T-helper 1 cell treated with Interleukin-12 subunit alpha and Interleukin-12 subunit beta and Interleukin-4 antibody, amounts not matched to agents 30 μg/mL and 1 μg/mL, for 36 hours (primary cell): ENCODE results near the gene AAK1.

Experiments
- H3K27ac Mint-ChIP-seq: one replicate; pipeline ENCODE4 v1.8.0; 2021; ENCODE audit warnings: mild to moderate bottlenecking, mixed read lengths
- H3K27me3 Mint-ChIP-seq: one replicate; pipeline ENCODE4 v1.8.0; 2021; ENCODE audit warnings: low read depth, mixed read lengths
- H3K36me3 Mint-ChIP-seq: one replicate; pipeline ENCODE4 v1.8.0; 2021; ENCODE audit warnings: low read depth, mixed read lengths
- H3K4me1 Mint-ChIP-seq: one replicate; pipeline ENCODE4 v1.8.0; 2021; ENCODE audit warnings: low read depth, mixed read lengths
- H3K4me3 Mint-ChIP-seq: one replicate; pipeline ENCODE4 v1.8.0; 2021; ENCODE audit warnings: mild to moderate bottlenecking, moderate library complexity, mixed read lengths
- H3K9me3 Mint-ChIP-seq: one replicate; pipeline ENCODE4 v1.8.0; 2021; ENCODE audit warnings: mixed read lengths

AAK1 gene

DNA sequence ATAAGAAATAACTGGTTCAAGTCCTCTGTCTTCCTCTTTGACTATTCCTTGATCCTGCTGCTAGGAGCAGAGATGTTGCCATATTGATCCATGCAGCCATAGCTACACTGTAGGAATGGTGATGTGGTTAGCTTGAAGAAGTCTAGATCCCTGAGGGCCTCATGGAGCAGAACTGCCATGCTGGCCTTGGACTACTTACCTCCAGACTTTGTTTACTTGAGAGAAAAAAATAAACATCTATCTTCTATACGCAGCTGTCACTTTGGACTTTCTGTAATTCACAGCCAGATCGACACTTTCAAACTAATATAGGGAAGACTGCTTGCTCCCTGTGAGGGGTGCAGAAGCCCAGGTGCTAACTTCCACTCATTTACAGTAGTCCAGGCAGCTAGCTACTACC, 121.8 kb downstream of the AAK1 start:
- Mint-ChIP-seq H3K27ac (no peak overlapping the region), H3K36me3 (peaks cover 60% of the 10 kb centered on the region), H3K27me3 (no peaks in the 10 kb centered on the region), H3K4me1 (peaks cover 7% of the 10 kb centered on the region), H3K9me3 (no peaks in the 10 kb centered on the region), H3K4me3 (no peak overlapping the region)

DNA sequence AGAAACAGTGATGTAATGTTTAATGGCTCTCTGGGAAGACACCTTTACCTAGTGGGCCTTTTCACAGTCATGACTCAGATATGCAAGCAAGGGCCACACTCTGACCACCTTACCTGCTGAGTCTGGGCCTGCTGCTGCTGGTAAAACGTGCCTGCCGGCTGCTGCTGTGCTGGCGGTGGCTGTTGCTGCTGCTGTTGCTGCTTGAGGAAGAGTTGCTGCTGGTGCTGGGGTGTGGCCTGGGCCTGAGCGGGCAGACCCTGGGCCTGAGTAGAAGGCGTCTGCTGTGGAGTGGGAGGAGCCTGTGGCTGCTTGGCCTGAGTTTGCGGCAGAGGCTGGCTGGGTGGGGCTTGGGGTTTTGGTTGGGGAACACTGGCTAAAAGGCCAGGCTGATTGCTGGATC, 124.7 kb downstream of the AAK1 start:
- Mint-ChIP-seq H3K9me3 (no peaks in the 10 kb centered on the region), H3K4me3 (no peak overlapping the region), H3K27me3 (no peaks in the 10 kb centered on the region), H3K36me3 (peaks cover 48% of the 10 kb centered on the region), H3K27ac (no peak overlapping the region), H3K4me1 (peaks cover 7% of the 10 kb centered on the region)

DNA sequence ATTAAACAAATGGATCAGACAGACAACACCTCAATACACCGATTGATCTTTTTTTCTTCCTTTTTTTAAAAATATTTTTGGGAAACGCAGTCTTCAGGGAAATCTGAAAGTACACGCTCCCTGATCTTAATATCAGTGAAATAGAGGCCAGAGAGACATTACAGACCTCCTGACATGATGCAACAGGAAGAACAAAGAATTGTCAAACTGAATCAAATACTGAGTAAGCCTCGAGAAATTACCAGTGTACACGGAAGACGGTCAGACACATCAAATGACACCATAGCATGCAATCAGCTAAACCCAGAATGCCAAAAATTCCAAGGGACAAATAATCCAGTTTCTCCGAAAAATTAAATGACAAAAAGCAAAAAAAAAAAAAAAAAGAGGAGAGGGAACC, 126.1 kb downstream of the AAK1 start:
- Mint-ChIP-seq H3K4me3 (no peak overlapping the region), H3K4me1 (peaks cover 7% of the 10 kb centered on the region), H3K36me3 (peaks cover 48% of the 10 kb centered on the region), H3K27me3 (no peaks in the 10 kb centered on the region), H3K27ac (no peak overlapping the region), H3K9me3 (no peaks in the 10 kb centered on the region)

DNA sequence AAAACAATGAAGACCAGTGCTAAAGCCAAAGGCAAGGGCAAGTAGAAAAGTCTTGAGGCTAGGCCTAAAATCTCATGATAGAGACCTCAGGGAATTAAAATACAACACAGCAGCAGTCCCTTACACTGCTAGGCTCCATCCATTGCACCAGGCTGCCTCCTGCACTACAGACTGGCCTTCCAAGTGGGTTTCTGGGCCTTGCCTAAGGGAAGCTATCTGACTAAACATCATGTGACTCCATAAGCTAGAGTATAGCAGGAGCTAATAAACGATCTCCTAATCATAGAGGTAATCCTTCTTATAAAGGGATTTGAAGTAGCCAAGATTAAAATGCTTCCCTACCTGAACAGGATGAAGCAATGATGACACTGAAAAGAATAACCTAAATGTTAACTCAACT, 128.7 kb downstream of the AAK1 start:
- peaks cover 57% of the 10 kb centered on the region for H3K36me3 Mint-ChIP-seq
- no peak overlapping the region for H3K27ac Mint-ChIP-seq
- peaks cover 6% of the 10 kb centered on the region for H3K9me3 Mint-ChIP-seq
- no peak overlapping the region for H3K4me3 Mint-ChIP-seq
- no peaks in the 10 kb centered on the region for H3K27me3 Mint-ChIP-seq
- peaks cover 5% of the 10 kb centered on the region for H3K4me1 Mint-ChIP-seq

DNA sequence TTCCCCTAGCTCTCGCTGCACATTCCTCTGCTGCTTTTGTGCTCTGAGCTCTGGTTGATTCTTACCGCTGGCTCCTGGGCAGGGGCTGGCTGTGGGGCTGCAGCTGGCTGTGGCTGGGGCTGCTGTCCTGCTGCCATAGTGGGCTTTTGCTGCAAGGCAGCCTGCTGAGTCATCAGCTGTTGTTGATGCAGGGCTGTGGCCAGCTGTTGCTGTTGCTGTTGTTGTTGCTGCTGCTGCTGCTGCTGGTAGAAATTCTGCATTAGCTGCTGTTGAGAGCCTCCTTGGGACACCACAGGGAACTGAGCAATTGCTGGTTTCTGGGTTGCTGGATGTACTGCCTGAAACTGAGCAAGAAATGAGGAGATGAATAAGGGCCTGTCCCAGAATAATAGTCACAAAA, 129.1 kb downstream of the AAK1 start:
- Mint-ChIP-seq H3K27me3 (no peaks in the 10 kb centered on the region), H3K4me1 (peaks cover 5% of the 10 kb centered on the region), H3K27ac (no peak overlapping the region), H3K9me3 (peaks cover 6% of the 10 kb centered on the region), H3K36me3 (peaks cover 58% of the 10 kb centered on the region), H3K4me3 (no peak overlapping the region)

DNA sequence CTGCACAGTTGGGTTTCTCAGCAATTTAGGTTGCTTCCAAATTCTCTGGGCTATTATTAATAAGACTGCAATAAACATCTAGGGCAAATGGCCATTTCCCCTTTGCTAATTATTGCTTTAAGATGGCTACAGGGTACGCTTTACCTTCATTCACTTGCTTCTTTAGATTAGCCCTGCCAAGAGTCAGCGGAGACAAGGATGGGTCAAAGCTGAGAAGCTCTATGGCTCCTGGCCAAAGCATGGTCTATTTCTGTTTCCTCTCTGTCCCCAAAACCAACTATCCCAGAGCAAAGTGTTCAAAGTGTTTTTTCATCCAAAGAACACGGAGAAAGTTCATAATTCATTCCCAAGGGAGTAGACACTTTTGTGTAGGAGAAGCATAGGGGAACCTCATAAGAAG, 131.1 kb downstream of the AAK1 start:
- H3K36me3 Mint-ChIP-seq, result peaks cover 65% of the 10 kb centered on the region

DNA sequence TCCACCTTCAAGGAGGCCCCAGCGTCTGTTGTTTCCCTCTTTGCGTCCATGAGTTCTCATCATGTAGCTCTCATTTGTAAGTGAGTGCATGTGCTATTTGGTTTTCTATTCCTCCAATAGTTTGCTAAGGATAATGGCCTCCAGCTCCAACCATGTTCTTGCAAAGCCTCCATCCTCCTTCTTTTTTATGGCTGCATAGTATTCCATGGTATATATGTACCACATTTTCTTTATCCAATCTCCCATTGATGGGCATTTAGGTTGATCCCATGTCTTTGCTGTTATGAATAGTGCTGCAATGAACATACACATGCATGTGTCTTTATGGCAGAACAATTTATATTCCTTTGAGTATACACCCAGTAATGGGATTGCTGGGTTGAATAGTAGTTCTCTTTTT, 133.3 kb downstream of the AAK1 start:
- Mint-ChIP-seq H3K9me3 (peaks cover 6% of the 10 kb centered on the region), H3K27me3 (no peaks in the 10 kb centered on the region), H3K27ac (no peak overlapping the region), H3K36me3 (peaks cover 72% of the 10 kb centered on the region), H3K4me1 (peaks cover 12% of the 10 kb centered on the region), H3K4me3 (no peak overlapping the region)

More for the DNA sequence above, 131.1 kb downstream of the AAK1 start:
- Mint-ChIP-seq H3K27me3 (no peaks in the 10 kb centered on the region), H3K9me3 (peaks cover 6% of the 10 kb centered on the region), H3K27ac (no peak overlapping the region), H3K4me1 (peaks cover 11% of the 10 kb centered on the region), H3K4me3 (no peak overlapping the region)

DNA sequence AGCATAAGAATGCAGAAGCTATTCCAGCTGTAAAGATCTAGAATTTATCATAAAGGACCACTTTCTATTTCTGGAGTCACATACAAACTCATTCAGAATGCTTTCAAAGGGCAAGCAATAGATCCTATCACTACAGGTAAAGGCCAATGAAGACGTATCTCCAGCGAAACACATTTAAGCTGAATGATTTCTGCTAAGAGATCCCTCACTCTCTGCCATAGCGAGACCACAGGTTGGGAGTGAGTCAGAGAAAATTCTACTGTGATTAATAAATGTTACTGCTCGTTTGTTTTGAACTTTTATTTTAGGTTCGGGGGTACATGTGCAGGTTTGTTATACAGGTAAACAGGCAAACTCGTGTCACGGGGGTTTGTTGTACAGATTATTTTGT, 133.8 kb downstream of the AAK1 start:
- no peak overlapping the region for H3K4me3 Mint-ChIP-seq
- H3K27ac Mint-ChIP-seq, result no peak overlapping the region
- peaks cover 73% of the 10 kb centered on the region for H3K36me3 Mint-ChIP-seq
- H3K4me1 Mint-ChIP-seq, result peaks cover 12% of the 10 kb centered on the region
- peaks cover 6% of the 10 kb centered on the region for H3K9me3 Mint-ChIP-seq
- no peaks in the 10 kb centered on the region for H3K27me3 Mint-ChIP-seq

DNA sequence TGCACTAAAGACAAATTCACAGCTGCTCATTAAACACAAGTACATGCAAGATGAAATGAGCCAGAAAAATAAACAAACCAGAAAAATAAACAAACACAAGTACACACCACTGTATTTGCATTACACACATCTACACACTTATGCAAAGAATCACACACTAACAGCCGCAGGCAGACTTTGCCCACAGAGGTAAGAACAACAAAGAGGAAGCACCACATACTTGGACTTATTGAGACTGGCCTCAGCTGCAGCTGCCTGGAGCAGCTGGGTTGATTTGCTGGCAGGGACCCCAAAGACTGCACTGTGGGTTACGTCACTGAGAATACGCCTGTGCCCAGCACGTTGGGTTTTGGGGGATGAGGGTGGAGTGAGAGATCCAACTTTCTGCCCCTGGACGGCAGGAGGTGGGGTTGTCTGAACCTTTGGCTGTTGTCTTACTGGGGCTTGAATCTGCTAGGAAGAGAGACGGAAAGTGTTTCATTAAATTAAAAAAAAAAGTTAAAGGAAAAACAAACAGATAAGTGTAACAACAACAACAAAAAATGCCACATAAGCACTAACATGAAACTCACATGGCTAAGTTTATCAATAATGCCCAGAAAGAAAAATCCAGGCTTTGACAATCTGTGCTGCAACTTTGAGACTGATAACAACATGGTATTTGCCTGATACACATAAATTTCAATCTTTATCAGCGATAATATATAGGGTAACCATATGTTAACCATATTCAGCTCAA, 134.4 kb downstream of the AAK1 start:
- Mint-ChIP-seq H3K36me3 (peaks cover 68% of the 10 kb centered on the region), H3K27ac (no peak overlapping the region), H3K4me1 (peaks cover 12% of the 10 kb centered on the region), H3K9me3 (peaks cover 6% of the 10 kb centered on the region), H3K4me3 (no peak overlapping the region), H3K27me3 (no peaks in the 10 kb centered on the region)

DNA sequence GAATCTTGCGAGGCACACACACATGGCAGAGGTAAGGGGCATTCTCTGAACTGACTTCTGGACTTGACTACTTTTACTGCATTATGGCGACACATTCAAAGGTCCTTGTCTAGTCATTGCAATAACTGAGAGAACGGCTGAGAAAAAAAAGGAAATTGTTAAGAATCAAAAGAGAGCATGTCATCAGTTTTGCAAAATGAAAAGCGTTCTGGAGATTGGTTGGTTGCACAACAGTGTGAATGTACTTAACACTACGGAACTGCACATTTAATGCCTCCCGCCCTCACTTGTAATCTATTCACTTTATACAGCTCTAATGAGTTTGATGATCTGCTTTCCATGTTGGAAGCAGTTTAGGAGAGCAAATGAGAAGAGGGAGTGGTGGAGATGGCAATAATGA, 137.8 kb downstream of the AAK1 start:
- Mint-ChIP-seq H3K9me3 (peaks cover 6% of the 10 kb centered on the region), H3K36me3 (peaks cover 48% of the 10 kb centered on the region), H3K4me1 (peaks cover 16% of the 10 kb centered on the region), H3K27ac (no peak overlapping the region), H3K4me3 (no peak overlapping the region), H3K27me3 (no peaks in the 10 kb centered on the region)

DNA sequence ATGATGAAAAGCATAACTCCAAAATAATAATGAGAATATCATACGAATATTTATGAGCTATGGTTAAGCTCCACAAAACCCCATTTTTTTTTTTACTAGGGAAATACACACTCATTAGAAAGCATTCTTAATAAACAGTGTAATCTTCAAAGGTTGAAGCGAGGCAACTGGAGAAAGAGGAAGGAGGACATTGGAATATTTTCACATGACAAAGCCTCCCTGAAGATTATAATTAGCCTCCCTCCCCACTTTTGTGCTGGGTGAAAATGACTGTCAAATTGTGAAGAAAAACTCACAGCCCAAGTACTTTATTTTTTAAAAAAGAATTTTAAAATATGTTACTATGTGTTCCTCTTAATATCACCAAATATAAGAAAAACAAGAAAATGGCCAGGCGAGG, 142.2 kb downstream of the AAK1 start:
- Mint-ChIP-seq H3K36me3 (peaks cover 20% of the 10 kb centered on the region), H3K27me3 (no peaks in the 10 kb centered on the region), H3K4me3 (no peak overlapping the region), H3K27ac (no peak overlapping the region), H3K9me3 (no peaks in the 10 kb centered on the region), H3K4me1 (peaks cover 8% of the 10 kb centered on the region)

DNA sequence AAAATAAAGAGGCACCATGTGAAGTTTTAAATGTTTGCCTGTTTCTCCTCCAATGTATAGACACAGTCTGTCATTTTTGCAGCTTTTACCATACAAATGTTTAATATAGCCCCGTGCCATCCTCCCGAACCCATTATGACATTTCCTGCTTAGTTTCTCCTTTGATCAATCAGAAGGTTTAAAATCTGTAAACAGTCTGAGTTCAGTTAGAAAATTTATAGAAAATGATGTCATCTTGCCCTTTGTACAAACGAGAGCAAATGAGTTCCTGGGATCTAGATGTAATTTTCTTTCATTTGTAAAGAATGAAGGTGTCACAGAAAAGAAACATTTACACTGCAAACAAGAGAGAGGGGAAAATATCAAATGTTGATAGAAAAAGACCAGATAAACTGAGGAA, 143.6 kb downstream of the AAK1 start:
- Mint-ChIP-seq H3K27ac (peak overlapping the region; percentile 16), H3K9me3 (no peaks in the 10 kb centered on the region), H3K36me3 (peaks cover 19% of the 10 kb centered on the region), H3K27me3 (no peaks in the 10 kb centered on the region), H3K4me1 (peaks cover 8% of the 10 kb centered on the region), H3K4me3 (no peak overlapping the region)

DNA sequence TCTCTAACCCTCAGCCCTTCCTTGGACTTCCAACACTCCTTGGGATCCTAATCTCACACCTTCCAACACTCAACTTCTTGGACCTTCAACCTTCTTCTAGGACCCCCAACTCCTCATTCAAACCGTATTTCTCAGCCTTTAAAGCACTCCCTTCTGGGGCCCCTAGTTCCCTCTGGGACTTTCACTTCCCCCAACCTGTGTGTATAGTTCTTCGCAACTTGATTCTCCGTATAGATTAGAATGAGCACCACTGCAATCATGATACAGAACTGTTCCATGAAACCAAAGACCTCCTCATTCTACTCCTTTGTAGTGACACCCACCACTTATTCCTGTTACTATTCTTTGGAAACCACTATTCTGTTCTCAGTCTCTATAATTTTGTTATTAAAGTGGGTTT, 144.3 kb downstream of the AAK1 start:
- H3K27ac Mint-ChIP-seq, result no peak overlapping the region
- no peak overlapping the region for H3K4me3 Mint-ChIP-seq
- H3K9me3 Mint-ChIP-seq, result no peaks in the 10 kb centered on the region
- H3K27me3 Mint-ChIP-seq, result no peaks in the 10 kb centered on the region
- peaks cover 8% of the 10 kb centered on the region for H3K4me1 Mint-ChIP-seq
- H3K36me3 Mint-ChIP-seq, result peaks cover 18% of the 10 kb centered on the region

DNA sequence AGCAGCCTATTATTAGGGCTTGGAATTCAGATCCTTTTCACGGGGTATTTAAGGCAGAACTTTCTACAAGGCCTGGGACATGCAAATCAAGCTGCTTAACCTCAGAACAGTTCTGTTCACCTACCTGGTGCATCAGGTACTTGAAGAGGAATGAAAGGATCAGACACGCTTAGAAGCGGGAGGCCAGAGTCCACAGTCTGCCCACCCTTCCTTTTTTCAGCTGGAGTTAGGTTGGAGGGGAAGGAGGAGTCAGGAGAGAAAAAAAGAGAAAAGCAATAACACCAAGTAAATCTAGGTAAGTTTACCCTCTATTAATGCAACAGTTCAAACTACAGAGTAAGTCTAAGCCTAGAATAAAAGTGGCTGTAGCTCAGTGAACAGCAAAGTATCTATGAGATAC, 147.7 kb downstream of the AAK1 start:
- no peaks in the 10 kb centered on the region for H3K27me3 Mint-ChIP-seq
- H3K36me3 Mint-ChIP-seq, result peaks cover 15% of the 10 kb centered on the region
- H3K4me1 Mint-ChIP-seq, result peaks cover 19% of the 10 kb centered on the region
- no peak overlapping the region for H3K27ac Mint-ChIP-seq
- no peaks in the 10 kb centered on the region for H3K9me3 Mint-ChIP-seq
- no peak overlapping the region for H3K4me3 Mint-ChIP-seq

DNA sequence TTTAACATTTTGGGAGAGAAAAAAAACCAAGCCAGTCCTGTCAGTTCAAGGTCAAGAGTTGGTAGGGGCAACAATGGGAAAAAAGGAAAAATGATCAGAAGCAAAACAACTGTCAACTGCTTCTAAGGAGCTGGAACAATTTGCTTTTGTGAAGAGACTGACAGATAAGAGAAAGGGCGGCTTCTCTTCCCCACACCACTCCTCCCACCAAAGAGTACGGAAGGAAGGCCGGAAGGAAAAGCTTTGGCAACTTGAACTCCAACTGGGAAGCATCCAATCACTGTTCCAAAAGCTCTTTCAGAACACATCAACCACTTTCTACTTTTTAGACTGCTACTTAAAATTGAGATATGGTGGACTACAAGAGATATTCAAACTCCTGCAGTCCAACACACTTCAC, 148.5 kb downstream of the AAK1 start:
- Mint-ChIP-seq H3K36me3 (peaks cover 21% of the 10 kb centered on the region), H3K4me1 (peaks cover 23% of the 10 kb centered on the region), H3K27ac (no peak overlapping the region)

DNA sequence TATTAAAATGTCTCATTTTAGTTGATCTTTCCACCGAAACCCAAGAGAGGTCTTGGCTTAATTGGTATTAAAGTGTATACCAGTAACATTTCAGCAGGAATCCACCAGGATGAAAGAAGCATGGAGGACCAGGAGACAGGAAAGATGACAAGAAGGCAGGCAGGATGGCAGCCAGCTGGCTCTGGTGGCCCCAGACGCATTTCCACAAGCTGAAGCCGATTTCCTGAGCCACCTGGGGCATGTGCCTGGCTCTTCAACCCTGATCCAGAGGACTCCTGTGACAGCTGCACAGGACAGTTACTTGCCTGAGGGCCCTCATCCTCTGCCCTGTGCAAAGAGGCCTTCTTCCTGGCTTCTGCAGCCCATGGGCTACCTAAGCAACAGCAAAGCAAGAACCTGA, 149.4 kb downstream of the AAK1 start:
- H3K27me3 Mint-ChIP-seq, result no peaks in the 10 kb centered on the region
- H3K9me3 Mint-ChIP-seq, result no peaks in the 10 kb centered on the region
- no peak overlapping the region for H3K27ac Mint-ChIP-seq
- no peak overlapping the region for H3K4me3 Mint-ChIP-seq
- peaks cover 22% of the 10 kb centered on the region for H3K36me3 Mint-ChIP-seq
- peaks cover 22% of the 10 kb centered on the region for H3K4me1 Mint-ChIP-seq

More for the DNA sequence above, 148.5 kb downstream of the AAK1 start:
- Mint-ChIP-seq H3K27me3 (no peaks in the 10 kb centered on the region), H3K4me3 (no peak overlapping the region), H3K9me3 (no peaks in the 10 kb centered on the region)
